ENCODE measurements around the gene CATSPERD.

DNA sequence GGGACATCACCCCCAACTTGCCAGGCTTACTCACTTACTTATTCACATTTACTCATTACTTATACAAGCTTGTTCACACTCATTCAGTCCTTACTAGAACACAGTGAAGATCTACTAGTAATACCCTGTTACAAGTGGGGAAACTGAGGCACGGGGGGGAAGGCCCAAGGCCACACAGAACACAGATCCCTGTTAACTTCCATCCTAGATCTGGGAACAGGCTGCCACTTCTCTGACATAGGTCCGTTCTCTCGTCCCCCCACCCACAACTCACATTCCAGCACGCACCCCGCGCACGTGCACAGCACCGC is 83.0 kb downstream of the CATSPERD start:
- TF ChIP-seq POLR2AphosphoS5 (IDR thresholded peaks at IDR 0.05) (no peak), POLR2A (IDR thresholded peaks at IDR 0.05) (no peak)
- TF ChIP-seq, protein P1, sequence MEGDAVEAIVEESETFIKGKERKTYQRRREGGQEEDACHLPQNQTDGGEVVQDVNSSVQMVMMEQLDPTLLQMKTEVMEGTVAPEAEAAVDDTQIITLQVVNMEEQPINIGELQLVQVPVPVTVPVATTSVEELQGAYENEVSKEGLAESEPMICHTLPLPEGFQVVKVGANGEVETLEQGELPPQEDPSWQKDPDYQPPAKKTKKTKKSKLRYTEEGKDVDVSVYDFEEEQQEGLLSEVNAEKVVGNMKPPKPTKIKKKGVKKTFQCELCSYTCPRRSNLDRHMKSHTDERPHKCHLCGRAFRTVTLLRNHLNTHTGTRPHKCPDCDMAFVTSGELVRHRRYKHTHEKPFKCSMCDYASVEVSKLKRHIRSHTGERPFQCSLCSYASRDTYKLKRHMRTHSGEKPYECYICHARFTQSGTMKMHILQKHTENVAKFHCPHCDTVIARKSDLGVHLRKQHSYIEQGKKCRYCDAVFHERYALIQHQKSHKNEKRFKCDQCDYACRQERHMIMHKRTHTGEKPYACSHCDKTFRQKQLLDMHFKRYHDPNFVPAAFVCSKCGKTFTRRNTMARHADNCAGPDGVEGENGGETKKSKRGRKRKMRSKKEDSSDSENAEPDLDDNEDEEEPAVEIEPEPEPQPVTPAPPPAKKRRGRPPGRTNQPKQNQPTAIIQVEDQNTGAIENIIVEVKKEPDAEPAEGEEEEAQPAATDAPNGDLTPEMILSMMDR (IDR thresholded peaks at IDR 0.05) = no peak
